Heart left ventricle (tissue), 13 donors: ENCODE measurements around the gene NEDD4L.

Experiments used
- POLR2A ChIP-seq, 2 donors: fragments of 450-650 bp; IDR thresholded peaks; one replicate each; pipeline ENCODE4 v1.6.1; 2017; ENCODE audit warnings: antibody characterized with exemption in 2 of 2, mild to moderate bottlenecking in 2 of 2, moderate library complexity in 2 of 2
- TF ChIP-seq, protein P1 (sequence below), 12 donors: fragments of 200-600 bp; sonication (generic) in 4 of 12; IDR thresholded peaks; one replicate each; pipeline versions ENCODE4 v1.5.0 to v1.8.0; 2018 to 2022; ENCODE audit warnings: antibody characterized with exemption in 12 of 12, mild to moderate bottlenecking in 5 of 12
- donor health status: ischemic (EF 13 %, LVEDD 7.1; RV severe dilation, severe dysfunction).
- donor health status: DM: no; HTN: yes; CAD: no.
- donor health status: DM: no; HTN: no; CAD: no.
- donor health status: ischemic (EF 25% LVEDD 6.9; RV normal size, moderate dysfunction).
- donor health status: ischemic (EF 25% LVEDD 5.7; RV mildly dilated, moderate dysfunction).
- donor health status: ischemic (EF 35%, LVEDD 5.7; RV mildly dilated, moderate dysfunction).
- donor health status: nonischemic (EF 11% LVEDD 7.7; RV severe dilation, severe dysfunction).
- donor health status: DM: yes; HTN: yes; CAD: no.
- donor health status: PGD.
- donor health status: ischemic (EF 29% LVEDD 5.4; RV normal size, mild dysfunction).
- donor health status: nonischemic (EF 23%, LVEDD 6.1; RV moderate dilation, normal function).

DNA sequence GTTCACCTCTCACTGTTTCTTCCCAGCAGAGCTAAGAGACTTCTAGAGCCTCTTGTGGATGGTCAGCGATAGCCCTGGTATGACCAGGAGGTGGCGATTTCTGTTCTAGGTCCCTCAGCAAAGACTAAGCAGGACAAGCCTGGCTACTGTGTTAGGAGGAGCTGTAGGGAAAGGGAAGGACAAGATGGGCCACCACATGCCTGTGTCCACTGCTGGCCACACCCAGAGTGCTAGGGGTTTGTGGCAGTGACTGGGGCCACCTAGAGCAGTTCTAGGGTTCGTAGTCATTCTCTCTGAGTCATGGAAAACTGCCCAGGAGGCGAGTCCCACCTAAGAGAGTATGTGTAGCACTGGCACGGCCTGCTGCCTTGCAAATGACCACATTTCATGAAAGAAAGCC is 405.4 kb downstream of the NEDD4L start:
- TF ChIP-seq POLR2A (IDR thresholded peaks at IDR 0.05): no peak
- TF ChIP-seq, protein P1, sequence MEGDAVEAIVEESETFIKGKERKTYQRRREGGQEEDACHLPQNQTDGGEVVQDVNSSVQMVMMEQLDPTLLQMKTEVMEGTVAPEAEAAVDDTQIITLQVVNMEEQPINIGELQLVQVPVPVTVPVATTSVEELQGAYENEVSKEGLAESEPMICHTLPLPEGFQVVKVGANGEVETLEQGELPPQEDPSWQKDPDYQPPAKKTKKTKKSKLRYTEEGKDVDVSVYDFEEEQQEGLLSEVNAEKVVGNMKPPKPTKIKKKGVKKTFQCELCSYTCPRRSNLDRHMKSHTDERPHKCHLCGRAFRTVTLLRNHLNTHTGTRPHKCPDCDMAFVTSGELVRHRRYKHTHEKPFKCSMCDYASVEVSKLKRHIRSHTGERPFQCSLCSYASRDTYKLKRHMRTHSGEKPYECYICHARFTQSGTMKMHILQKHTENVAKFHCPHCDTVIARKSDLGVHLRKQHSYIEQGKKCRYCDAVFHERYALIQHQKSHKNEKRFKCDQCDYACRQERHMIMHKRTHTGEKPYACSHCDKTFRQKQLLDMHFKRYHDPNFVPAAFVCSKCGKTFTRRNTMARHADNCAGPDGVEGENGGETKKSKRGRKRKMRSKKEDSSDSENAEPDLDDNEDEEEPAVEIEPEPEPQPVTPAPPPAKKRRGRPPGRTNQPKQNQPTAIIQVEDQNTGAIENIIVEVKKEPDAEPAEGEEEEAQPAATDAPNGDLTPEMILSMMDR (IDR thresholded peaks at IDR 0.05): no peak
